ENCODE data around the gene KRTAP12-1.

Gene KRTAP12-1, protein sequence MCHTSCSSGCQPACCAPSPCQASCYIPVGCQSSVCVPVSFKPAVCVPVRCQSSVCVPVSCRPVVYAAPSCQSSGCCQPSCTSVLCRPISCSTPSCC

DNA sequence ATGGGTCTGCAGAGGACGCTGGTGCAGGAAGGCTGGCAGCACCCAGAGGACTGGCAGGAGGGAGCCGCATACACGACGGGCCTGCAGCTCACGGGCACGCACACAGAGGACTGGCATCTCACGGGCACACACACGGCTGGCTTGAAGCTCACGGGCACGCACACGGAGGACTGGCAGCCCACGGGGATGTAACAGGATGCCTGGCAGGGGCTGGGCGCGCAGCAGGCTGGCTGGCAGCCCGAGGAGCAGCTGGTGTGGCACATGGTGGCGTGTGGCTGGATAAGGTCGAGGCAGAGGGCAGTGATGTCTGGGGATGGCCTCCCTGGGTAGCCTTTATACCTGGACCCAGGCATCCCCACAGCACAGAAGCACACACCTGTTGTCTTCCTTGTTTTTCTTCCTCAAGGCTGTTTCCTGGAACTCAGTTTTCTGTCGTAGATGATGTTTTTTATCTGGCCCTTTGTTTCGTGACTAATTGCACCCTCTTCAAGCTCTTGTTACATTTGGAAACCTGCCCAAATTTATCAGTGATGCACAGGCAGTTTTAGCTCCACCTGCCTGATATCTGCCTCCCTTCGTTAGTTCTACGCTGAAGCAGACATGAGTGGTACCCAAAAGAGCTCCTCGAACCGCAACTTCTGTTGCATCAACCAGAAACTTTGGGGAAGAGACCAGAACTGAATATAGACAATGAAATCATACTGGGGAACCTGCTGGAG is at the start of gene KRTAP12-1:
Gene KRTAP12-1 (minus strand): TSS at position 303 of the 719 bp plus-strand sequence. CDS start 40 bp downstream, at position 263.
- no peak for DNase-seq (ENCODE audit: low spot score)
- CTCF ChIA-PET, result no interaction called here

GRCh38 chr21:44730951-44731579 is 49.1 kb upstream of the KRTAP12-1 start:
- DNase-seq (ENCODE audit: low spot score), result no peak
- ChIA-PET CTCF (interaction anchor here (1.0 kb wide), 1 partner anchor 11 kb away, joined by 4 read pairs; no protein-coding TSS in a partner anchor), POLR2A (ENCODE audit: low non-redundant PET) (interaction anchor here (0.6 kb wide), 1 partner anchor 279 kb away, joined by 3 read pairs; no protein-coding TSS in a partner anchor)
- H3K27ac ChIP-seq, result no peak overlapping the region
- TF ChIP-seq, protein P1, sequence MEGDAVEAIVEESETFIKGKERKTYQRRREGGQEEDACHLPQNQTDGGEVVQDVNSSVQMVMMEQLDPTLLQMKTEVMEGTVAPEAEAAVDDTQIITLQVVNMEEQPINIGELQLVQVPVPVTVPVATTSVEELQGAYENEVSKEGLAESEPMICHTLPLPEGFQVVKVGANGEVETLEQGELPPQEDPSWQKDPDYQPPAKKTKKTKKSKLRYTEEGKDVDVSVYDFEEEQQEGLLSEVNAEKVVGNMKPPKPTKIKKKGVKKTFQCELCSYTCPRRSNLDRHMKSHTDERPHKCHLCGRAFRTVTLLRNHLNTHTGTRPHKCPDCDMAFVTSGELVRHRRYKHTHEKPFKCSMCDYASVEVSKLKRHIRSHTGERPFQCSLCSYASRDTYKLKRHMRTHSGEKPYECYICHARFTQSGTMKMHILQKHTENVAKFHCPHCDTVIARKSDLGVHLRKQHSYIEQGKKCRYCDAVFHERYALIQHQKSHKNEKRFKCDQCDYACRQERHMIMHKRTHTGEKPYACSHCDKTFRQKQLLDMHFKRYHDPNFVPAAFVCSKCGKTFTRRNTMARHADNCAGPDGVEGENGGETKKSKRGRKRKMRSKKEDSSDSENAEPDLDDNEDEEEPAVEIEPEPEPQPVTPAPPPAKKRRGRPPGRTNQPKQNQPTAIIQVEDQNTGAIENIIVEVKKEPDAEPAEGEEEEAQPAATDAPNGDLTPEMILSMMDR (conservative IDR thresholded peaks at IDR 0.05; ENCODE audit: low read depth), result no peak

More for the DNA sequence above, at the start of gene KRTAP12-1:
- TF ChIP-seq, protein P1 (conservative IDR thresholded peaks at IDR 0.05; ENCODE audit: low read depth), result no peak
- H3K27ac ChIP-seq, result no peak within 1 kb of the TSS
- POLR2A ChIA-PET (ENCODE audit: low non-redundant PET), result no interaction called here

DNA sequence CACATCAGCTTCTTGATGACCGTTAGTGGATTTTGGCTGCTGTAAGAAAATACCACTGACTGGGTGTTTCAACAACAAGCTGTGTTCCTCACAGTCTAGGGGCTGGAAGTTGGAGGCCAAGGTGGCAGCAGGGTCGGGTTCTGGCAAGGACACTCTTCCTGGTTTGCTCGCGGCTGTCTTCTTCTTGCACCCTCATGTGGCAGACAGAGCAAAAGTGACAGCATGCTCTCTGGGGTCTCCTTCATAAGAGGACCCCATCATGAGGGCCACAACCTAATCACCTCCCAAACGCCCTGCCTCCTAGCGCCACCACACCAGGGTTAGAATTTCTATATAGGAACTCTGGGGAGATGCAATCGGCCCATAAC is 48.0 kb upstream of the KRTAP12-1 start:
- no peak for DNase-seq (ENCODE audit: low spot score)
- TF ChIP-seq, protein P1 (conservative IDR thresholded peaks at IDR 0.05; ENCODE audit: low read depth), result no peak
- POLR2A ChIA-PET (ENCODE audit: low non-redundant PET), result no interaction called here
- H3K27ac ChIP-seq, result no peak overlapping the region
- CTCF ChIA-PET, result no interaction called here

GRCh38 chr21:44729336-44730027 is 47.5 kb upstream of the KRTAP12-1 start:
- H3K27ac ChIP-seq, result no peak overlapping the region
- ChIA-PET CTCF (no interaction called here), POLR2A (ENCODE audit: low non-redundant PET) (no interaction called here)
- TF ChIP-seq, protein P1 (conservative IDR thresholded peaks at IDR 0.05; ENCODE audit: low read depth), result no peak
- DNase-seq (ENCODE audit: low spot score), result no peak

DNA sequence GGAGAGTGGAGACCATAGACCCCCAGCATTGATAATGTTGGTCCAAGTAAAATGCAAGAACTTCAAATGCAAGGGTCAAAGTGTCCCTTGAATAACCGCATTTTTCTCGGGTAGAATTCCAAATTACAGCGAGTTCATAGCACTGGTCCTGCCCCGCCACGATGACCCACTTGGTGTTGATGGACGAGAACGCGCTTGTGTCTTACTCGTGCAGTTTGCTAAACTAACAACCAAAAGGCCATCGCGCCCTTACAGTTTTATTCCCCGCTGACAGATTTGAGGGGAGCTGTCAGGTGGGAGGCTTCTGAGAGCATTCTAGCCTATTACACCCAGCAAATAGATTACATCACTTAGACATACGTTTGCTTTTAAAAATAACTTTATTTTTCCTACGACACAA is 46.8 kb upstream of the KRTAP12-1 start:
- CTCF ChIA-PET, result no interaction called here
- TF ChIP-seq, protein P1 (conservative IDR thresholded peaks at IDR 0.05; ENCODE audit: low read depth), result no peak
- no peak for DNase-seq (ENCODE audit: low spot score)
- POLR2A ChIA-PET (ENCODE audit: low non-redundant PET), result no interaction called here
- H3K27ac ChIP-seq, result no peak overlapping the region

GRCh38 chr21:44727757-44728156 is 45.8 kb upstream of the KRTAP12-1 start:
- TF ChIP-seq, protein P1 (conservative IDR thresholded peaks at IDR 0.05; ENCODE audit: low read depth), result no peak
- POLR2A ChIA-PET (ENCODE audit: low non-redundant PET), result no interaction called here
- no peak for DNase-seq (ENCODE audit: low spot score)
- CTCF ChIA-PET, result interaction anchor here (0.5 kb wide), 1 partner anchor 375 kb away, joined by 5 read pairs; no protein-coding TSS in a partner anchor
- H3K27ac ChIP-seq, result no peak overlapping the region
